Smooth muscle cell (in vitro differentiated cells): ENCODE data around the gene CEP164. TPM values are rescaled to one million over a fixed set of nuclear protein-coding genes. Genes with fewer than 3 reads are reported as not detected.
"Not testable (repeated sequence)": the region's sequence is repeated elsewhere in the genome, so short reads cannot be mapped to it uniquely, and the experiment has no call there.

Experiments
- DNase-seq: peaks from one replicate; lab custom pipeline; 2025; ENCODE audit not compliant: unreplicated experiment; lab: John Stamatoyannopoulos, UW
- H2AFZ ChIP-seq: fragments of 200-600 bp; sonication (generic); 2 replicates; pipeline ENCODE4 v1.6.0; 2016; ENCODE audit warnings: antibody characterized with exemption, low read depth, mild to moderate bottlenecking
- H3F3A ChIP-seq: fragments of 200-600 bp; sonication (generic); 2 replicates; pipeline ENCODE4 v1.6.0; 2017; ENCODE audit warnings: antibody characterized with exemption, low read depth
- H3K27ac ChIP-seq: fragments of 200-600 bp; sonication (generic); 2 replicates; pipeline ENCODE4 v1.5.1; 2016; ENCODE audit warnings: low read depth, mild to moderate bottlenecking
- H3K27me3 ChIP-seq: fragments of 200-600 bp; sonication (generic); 2 replicates; pipeline ENCODE4 v1.6.1; 2016; ENCODE audit warnings: low read depth, mild to moderate bottlenecking
- H3K36me3 ChIP-seq: fragments of 200-600 bp; sonication (generic); 2 replicates; pipeline ENCODE4 v1.5.1; 2016; ENCODE audit warnings: low read depth
- H3K4me1 ChIP-seq: fragments of 200-600 bp; sonication (generic); 2 replicates; pipeline ENCODE4 v1.5.1; 2016; ENCODE audit warnings: low read depth
- H3K4me2 ChIP-seq: fragments of 200-600 bp; sonication (generic); 2 replicates; pipeline ENCODE4 v1.6.0; 2016; ENCODE audit warnings: mild to moderate bottlenecking
- H3K4me3 ChIP-seq: fragments of 200-600 bp; sonication (generic); 2 replicates; pipeline ENCODE4 v1.5.1; 2016; ENCODE audit warnings: mild to moderate bottlenecking
- H3K79me2 ChIP-seq: fragments of 200-600 bp; sonication (generic); 2 replicates; pipeline ENCODE4 v1.6.0; 2016; ENCODE audit warnings: low read depth, mild to moderate bottlenecking
- H3K9ac ChIP-seq: fragments of 200-600 bp; sonication (generic); 2 replicates; pipeline ENCODE4 v1.6.0; 2016; ENCODE audit warnings: low read depth
- H3K9me3 ChIP-seq: fragments of 200-600 bp; sonication (generic); replicated peaks from 2 replicates; pipeline ENCODE4 v1.5.1; 2016; ENCODE audit warnings: low read depth
- H4K20me1 ChIP-seq: fragments of 200-600 bp; sonication (generic); 2 replicates; pipeline ENCODE4 v1.6.0; 2016; ENCODE audit warnings: low read depth
- CTCF ChIP-seq: fragments of 200-600 bp; sonication (generic); IDR thresholded peaks from 2 replicates; pipeline ENCODE4 v1.5.1; 2017; ENCODE audit warnings: borderline replicate concordance, mild to moderate bottlenecking, antibody characterized with exemption; ENCODE audit not compliant: insufficient read depth, poor library complexity, severe bottlenecking
- WGBS: methylation state at CpG from one replicate; pipeline ENCODE4 v1.1.7; 2016; ENCODE audit warnings: low lambda C conversion rate; 5-methylcytosine and 5-hydroxymethylcytosine counted together
- polyA plus RNA-seq: library from polyadenylated mRNA; unstranded; fragments of >200 nt; fragmentation: Nextera tagmentation; extraction: Ambion mirVana; gene quantifications from 2 replicates; pipeline ENCODE4 v1.2.1, GENCODE V29; 2016
- total RNA-seq: library from RNA; depleted of rRNA; stranded (reverse); fragments of >200 nt; gene quantifications from 2 replicates; pipeline ENCODE4 v1.2.3, GENCODE V29; 2014

The CEP164 gene
- total and polyA plus RNA-seq, 2 experiments from 2014 or later = 11.2 to 30.7 TPM

DNA sequence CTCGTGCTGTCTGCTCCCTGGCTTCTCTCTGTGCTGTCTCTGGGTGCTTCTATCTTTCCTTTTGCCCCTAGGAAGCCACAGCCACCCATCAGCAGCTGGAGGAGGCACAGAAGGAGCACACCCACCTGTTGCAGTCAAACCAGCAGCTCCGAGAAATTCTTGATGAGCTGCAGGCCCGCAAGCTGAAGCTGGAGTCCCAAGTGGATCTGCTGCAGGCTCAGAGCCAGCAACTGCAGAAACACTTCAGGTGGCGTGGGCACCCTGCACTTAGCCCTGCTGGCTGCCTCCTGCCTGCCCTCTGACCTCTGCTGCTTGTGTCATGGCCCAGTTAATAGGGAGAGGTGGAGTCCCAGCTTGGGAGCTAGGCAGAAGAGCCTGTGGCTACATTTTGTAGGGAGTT, 67.8 kb downstream of the CEP164 start:
- Histone ChIP-seq H3K4me3 (no peak overlapping the region), H3K9me3 (no peaks in the 10 kb centered on the region), H4K20me1 (no peaks in the 10 kb centered on the region), H3K79me2 (no peaks in the 10 kb centered on the region), H3K36me3 (peaks cover 17% of the 10 kb centered on the region), H3K4me1 (no peaks in the 10 kb centered on the region), H3K9ac (no peak overlapping the region), H3K27me3 (no peaks in the 10 kb centered on the region), H2AFZ (no peak overlapping the region), H3F3A (no peaks in the 10 kb centered on the region), H3K4me2 (no peak overlapping the region), H3K27ac (no peak overlapping the region)
- DNase-seq = no peak
- WGBS = 95% methylated on average over 4 of the region's 4 CpGs
- TF ChIP-seq CTCF = no peak

- H2AFZ ChIP-seq = no peak overlapping the region
- 100% methylated on average over 8 of the region's 8 CpGs for WGBS
- no peak overlapping the region for H3K4me2 ChIP-seq
- no peaks in the 10 kb centered on the region for H3F3A ChIP-seq
- peaks cover 17% of the 10 kb centered on the region for H3K36me3 ChIP-seq
- no peak overlapping the region for H3K9ac ChIP-seq
- H3K4me1 ChIP-seq = no peaks in the 10 kb centered on the region
- no peak for DNase-seq
- H3K79me2 ChIP-seq = no peaks in the 10 kb centered on the region
- no peak overlapping the region for H3K4me3 ChIP-seq
- TF ChIP-seq CTCF = no peak
- no peaks in the 10 kb centered on the region for H3K27me3 ChIP-seq
- no peak overlapping the region for H3K27ac ChIP-seq
- H4K20me1 ChIP-seq = no peaks in the 10 kb centered on the region
- no peaks in the 10 kb centered on the region for H3K9me3 ChIP-seq
Measured at GRCh38 chr11:117396970-117397369, 69.3 kb downstream of the CEP164 start.

DNA sequence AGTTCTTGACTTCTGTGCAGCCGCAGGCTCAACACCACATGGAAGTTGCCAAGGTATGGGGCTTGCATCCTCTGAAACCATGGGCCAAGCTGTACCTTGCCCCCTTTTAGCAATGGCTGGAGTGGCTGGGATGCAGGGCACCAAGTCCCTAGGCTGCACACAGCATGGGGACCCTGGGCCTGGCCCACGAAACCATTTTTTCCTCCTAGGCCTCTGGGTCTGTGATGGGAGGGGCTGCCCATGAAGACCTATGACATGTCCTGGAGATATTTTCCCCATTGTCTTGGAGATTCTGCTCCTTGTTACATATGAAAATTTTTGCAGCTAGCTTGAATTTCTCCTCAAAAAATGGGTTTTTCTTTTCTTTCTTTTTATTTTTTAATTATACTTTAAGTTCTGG, 71.0 kb downstream of the CEP164 start:
- H2AFZ ChIP-seq, DNase-seq, H3K79me2 ChIP-seq, H3K9me3 ChIP-seq, H3K4me3 ChIP-seq, H3K4me1 ChIP-seq, H4K20me1 ChIP-seq, H3K27ac ChIP-seq, H3K4me2 ChIP-seq, H3F3A ChIP-seq, H3K27me3 ChIP-seq, H3K9ac ChIP-seq: not testable (repeated sequence)
- H3K36me3 ChIP-seq = peaks cover 17% of the 10 kb centered on the region
- WGBS = 100% methylated on average over 2 of the region's 2 CpGs

- 100% methylated on average over 2 of the region's 2 CpGs for WGBS
- H4K20me1 ChIP-seq, H3K9me3 ChIP-seq, H3K79me2 ChIP-seq, H3K4me2 ChIP-seq, H3K27ac ChIP-seq, H3K4me3 ChIP-seq, H3K27me3 ChIP-seq, DNase-seq, H3K9ac ChIP-seq, H3F3A ChIP-seq, H2AFZ ChIP-seq, H3K4me1 ChIP-seq: not testable (repeated sequence)
- peaks cover 17% of the 10 kb centered on the region for H3K36me3 ChIP-seq
Measured at GRCh38 chr11:117399100-117399840, 71.6 kb downstream of the CEP164 start.

DNA sequence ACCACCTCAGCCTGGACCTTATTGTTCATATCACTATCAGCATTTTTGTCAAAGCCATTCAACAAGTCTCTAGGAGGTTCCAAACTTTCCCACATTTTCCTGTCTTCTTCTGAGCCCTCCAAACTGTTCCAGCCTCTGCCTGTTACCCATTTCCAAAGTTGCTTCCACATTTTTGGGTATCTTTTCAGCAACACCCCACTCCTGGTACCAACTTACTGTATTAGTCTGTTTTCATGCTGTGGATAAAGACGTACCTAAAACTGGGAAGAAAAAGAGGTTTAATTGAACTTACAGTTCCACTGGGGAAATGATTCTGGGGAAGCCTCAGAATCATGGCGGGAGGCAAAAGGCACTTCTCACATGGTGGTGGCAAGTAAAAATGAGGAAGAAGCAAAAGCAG, 78.2 kb downstream of the CEP164 start:
- H3K4me1 ChIP-seq = not testable (repeated sequence)

More for the DNA sequence above, 78.2 kb downstream of the CEP164 start:
- not testable (repeated sequence) for H3K4me3 ChIP-seq, H4K20me1 ChIP-seq, H3K79me2 ChIP-seq, H2AFZ ChIP-seq, H3K27ac ChIP-seq, H3K9ac ChIP-seq, DNase-seq, H3F3A ChIP-seq, H3K4me2 ChIP-seq, H3K9me3 ChIP-seq, H3K27me3 ChIP-seq
- 98% methylated on average over 2 of the region's 2 CpGs for WGBS
- peaks cover 11% of the 10 kb centered on the region for H3K36me3 ChIP-seq
